Chondrocyte (in vitro differentiated cells): ENCODE measurements around the gene ALDH9A1. TPM values are rescaled to one million over a fixed set of nuclear protein-coding genes. Genes with fewer than 3 reads are reported as not detected.

Source experiments
- DNase-seq: peaks from one replicate; pipeline ENCODE4 v3.0.0; 2021; ENCODE audit warnings: mixed read lengths, low spot score
- H3K27ac Mint-ChIP-seq: one replicate; pipeline ENCODE4 v1.8.0; 2021; ENCODE audit warnings: mild to moderate bottlenecking, moderate library complexity, mixed read lengths; ENCODE audit not compliant: unreplicated experiment
- H3K27me3 Mint-ChIP-seq: 2 replicates; pipeline ENCODE4 v1.8.0; 2021; ENCODE audit warnings: low read depth, mixed read lengths
- H3K36me3 Mint-ChIP-seq: 2 replicates; pipeline ENCODE4 v1.8.0; 2021; ENCODE audit warnings: low read depth, mixed read lengths
- H3K4me1 Mint-ChIP-seq: 2 replicates; pipeline ENCODE4 v1.8.0; 2021; ENCODE audit warnings: low read depth, mild to moderate bottlenecking, mixed read lengths
- H3K4me3 Mint-ChIP-seq: one replicate; pipeline ENCODE4 v1.8.0; 2021; ENCODE audit warnings: mild to moderate bottlenecking, moderate library complexity, mixed read lengths; ENCODE audit not compliant: unreplicated experiment
- H3K9me3 Mint-ChIP-seq: 2 replicates; pipeline ENCODE4 v1.8.0; 2021; ENCODE audit warnings: low read depth, mixed read lengths
- CTCF ChIP-seq: fragments of 200-600 bp; sonication (generic); IDR thresholded peaks from 2 replicates; pipeline ENCODE4 v1.5.0; 2021; ENCODE audit warnings: antibody characterized with exemption, mild to moderate bottlenecking, moderate library complexity
- total RNA-seq: library from RNA; stranded (reverse); gene quantifications from 3 replicates; pipeline ENCODE4 v1.2.1, GENCODE V29; 2021

ALDH9A1 gene
- total RNA-seq, 1 donor from 2014 or later: 34.6 TPM

GRCh38 chr1:165698761-165699052, 345 bp upstream of the ALDH9A1 start:
- H3K4me3 Mint-ChIP-seq: peak overlapping the region; percentile 99
- H3K4me1 Mint-ChIP-seq: peaks cover 25% of the 10 kb centered on the region
- no peak for DNase-seq
- H3K9me3 Mint-ChIP-seq: no peaks in the 10 kb centered on the region
- H3K27me3 Mint-ChIP-seq: peaks cover 4% of the 10 kb centered on the region
- H3K36me3 Mint-ChIP-seq: peaks cover 3% of the 10 kb centered on the region
- H3K27ac Mint-ChIP-seq: peak overlapping the region; percentile 87
- TF ChIP-seq CTCF: no peak

GRCh38 chr1:165697491-165697880, 876 bp downstream of the ALDH9A1 start:
- DNase-seq: no peak
- peaks cover 25% of the 10 kb centered on the region for H3K4me1 Mint-ChIP-seq
- peaks cover 4% of the 10 kb centered on the region for H3K27me3 Mint-ChIP-seq
- TF ChIP-seq CTCF: no peak
- H3K9me3 Mint-ChIP-seq: no peaks in the 10 kb centered on the region
- peak overlapping the region; percentile 97 for H3K27ac Mint-ChIP-seq
- peak overlapping the region; percentile 99 for H3K4me3 Mint-ChIP-seq
- peaks cover 6% of the 10 kb centered on the region for H3K36me3 Mint-ChIP-seq

- H3K27ac Mint-ChIP-seq: peak overlapping the region; percentile 97
- DNase-seq: no peak
- H3K27me3 Mint-ChIP-seq: peaks cover 2% of the 10 kb centered on the region
- no peak for TF ChIP-seq CTCF
- no peaks in the 10 kb centered on the region for H3K9me3 Mint-ChIP-seq
- H3K36me3 Mint-ChIP-seq: peaks cover 13% of the 10 kb centered on the region
- H3K4me1 Mint-ChIP-seq: peaks cover 25% of the 10 kb centered on the region
- peak overlapping the region; percentile 99 for H3K4me3 Mint-ChIP-seq
These were observed 1.7 kb downstream of the ALDH9A1 start for GRCh38 chr1:165696625-165697100.

GRCh38 chr1:165695031-165695430, 3.3 kb downstream of the ALDH9A1 start:
- TF ChIP-seq CTCF: no peak
- Mint-ChIP-seq H3K27me3 (no peaks in the 10 kb centered on the region), H3K9me3 (no peaks in the 10 kb centered on the region), H3K36me3 (peaks cover 16% of the 10 kb centered on the region), H3K27ac (no peak overlapping the region), H3K4me3 (no peak overlapping the region), H3K4me1 (peaks cover 25% of the 10 kb centered on the region)
- DNase-seq: no peak

GRCh38 chr1:165688046-165688445, 10.3 kb downstream of the ALDH9A1 start:
- no peak for TF ChIP-seq CTCF
- peaks cover 9% of the 10 kb centered on the region for H3K9me3 Mint-ChIP-seq
- H3K27ac Mint-ChIP-seq: no peak overlapping the region
- no peaks in the 10 kb centered on the region for H3K27me3 Mint-ChIP-seq
- no peak overlapping the region for H3K4me3 Mint-ChIP-seq
- H3K4me1 Mint-ChIP-seq: peaks cover 8% of the 10 kb centered on the region
- H3K36me3 Mint-ChIP-seq: peaks cover 28% of the 10 kb centered on the region
- no peak for DNase-seq
